ENCODE data around the gene TBC1D14.

DNA sequence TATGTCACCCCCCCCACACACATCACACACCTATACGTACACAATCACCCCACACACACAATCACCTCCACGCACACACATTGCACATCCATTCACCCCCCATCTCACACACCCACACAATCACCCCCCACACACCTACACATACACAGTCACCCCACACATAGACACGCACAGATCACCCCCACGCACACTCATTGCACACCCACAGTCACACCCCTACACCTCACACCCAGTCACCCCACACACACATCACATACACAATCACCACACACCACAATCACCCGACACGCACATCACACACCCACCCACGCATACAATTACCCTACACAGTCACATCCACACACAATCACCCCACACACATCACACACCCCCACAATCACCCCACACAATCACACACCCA, 117.7 kb downstream of the TBC1D14 start:
- no peak for TF ChIP-seq ZNF274 (IDR thresholded peaks at IDR 0.05; ENCODE audit: insufficient read depth, insufficient read length)
- TF ChIP-seq USF2 (IDR thresholded peaks at IDR 0.05; ENCODE audit: borderline replicate concordance, low read depth, low read length) = no peak
- TF ChIP-seq, protein P1, sequence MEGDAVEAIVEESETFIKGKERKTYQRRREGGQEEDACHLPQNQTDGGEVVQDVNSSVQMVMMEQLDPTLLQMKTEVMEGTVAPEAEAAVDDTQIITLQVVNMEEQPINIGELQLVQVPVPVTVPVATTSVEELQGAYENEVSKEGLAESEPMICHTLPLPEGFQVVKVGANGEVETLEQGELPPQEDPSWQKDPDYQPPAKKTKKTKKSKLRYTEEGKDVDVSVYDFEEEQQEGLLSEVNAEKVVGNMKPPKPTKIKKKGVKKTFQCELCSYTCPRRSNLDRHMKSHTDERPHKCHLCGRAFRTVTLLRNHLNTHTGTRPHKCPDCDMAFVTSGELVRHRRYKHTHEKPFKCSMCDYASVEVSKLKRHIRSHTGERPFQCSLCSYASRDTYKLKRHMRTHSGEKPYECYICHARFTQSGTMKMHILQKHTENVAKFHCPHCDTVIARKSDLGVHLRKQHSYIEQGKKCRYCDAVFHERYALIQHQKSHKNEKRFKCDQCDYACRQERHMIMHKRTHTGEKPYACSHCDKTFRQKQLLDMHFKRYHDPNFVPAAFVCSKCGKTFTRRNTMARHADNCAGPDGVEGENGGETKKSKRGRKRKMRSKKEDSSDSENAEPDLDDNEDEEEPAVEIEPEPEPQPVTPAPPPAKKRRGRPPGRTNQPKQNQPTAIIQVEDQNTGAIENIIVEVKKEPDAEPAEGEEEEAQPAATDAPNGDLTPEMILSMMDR (IDR thresholded peaks at IDR 0.05 in 2 of 3, conservative IDR thresholded peaks at IDR 0.05 in 1 of 3; ENCODE audit: control insufficient read depth in 2 of 3, extremely low read depth in 1 of 3, insufficient read depth in 1 of 3, low read depth in 3 of 3, low read length in 3 of 3) = no peak
- TF ChIP-seq, protein P2, sequence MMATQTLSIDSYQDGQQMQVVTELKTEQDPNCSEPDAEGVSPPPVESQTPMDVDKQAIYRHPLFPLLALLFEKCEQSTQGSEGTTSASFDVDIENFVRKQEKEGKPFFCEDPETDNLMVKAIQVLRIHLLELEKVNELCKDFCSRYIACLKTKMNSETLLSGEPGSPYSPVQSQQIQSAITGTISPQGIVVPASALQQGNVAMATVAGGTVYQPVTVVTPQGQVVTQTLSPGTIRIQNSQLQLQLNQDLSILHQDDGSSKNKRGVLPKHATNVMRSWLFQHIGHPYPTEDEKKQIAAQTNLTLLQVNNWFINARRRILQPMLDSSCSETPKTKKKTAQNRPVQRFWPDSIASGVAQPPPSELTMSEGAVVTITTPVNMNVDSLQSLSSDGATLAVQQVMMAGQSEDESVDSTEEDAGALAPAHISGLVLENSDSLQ (IDR thresholded peaks at IDR 0.05) = no peak
- no peak for TF ChIP-seq MXI1 (IDR thresholded peaks at IDR 0.05; ENCODE audit: low read depth, low read length)
- no peak for TF ChIP-seq RAD21 (IDR thresholded peaks at IDR 0.05; ENCODE audit: insufficient read depth, low read depth, low read length)
- no peak for TF ChIP-seq CHD4 (IDR thresholded peaks at IDR 0.05)
- TF ChIP-seq SIN3A (IDR thresholded peaks at IDR 0.05; ENCODE audit: low read depth, low read length) = no peak
- TF ChIP-seq SREBF1 (IDR thresholded peaks at IDR 0.05; ENCODE audit: low read length) = no peak
- TF ChIP-seq TCF7 (IDR thresholded peaks at IDR 0.05; ENCODE audit: borderline replicate concordance) = no peak
- no peak for TF ChIP-seq CUX1 (IDR thresholded peaks at IDR 0.05; ENCODE audit: insufficient replicate concordance, low read depth, low read length)
- no peak for TF ChIP-seq BACH1 (IDR thresholded peaks at IDR 0.05; ENCODE audit: borderline replicate concordance)
- TF ChIP-seq FOS (IDR thresholded peaks at IDR 0.05; ENCODE audit: borderline replicate concordance, extremely low read depth, insufficient read length) = no peak
- no peak for TF ChIP-seq MAX (IDR thresholded peaks at IDR 0.05; ENCODE audit: low read depth, low read length)
